HG03066 (cell line): ENCODE data around the gene AP2A2.

Experiments used
- ATAC-seq: cut with Tn5 transposase; IDR thresholded peaks from one replicate; pipeline ENCODE4 v1.9.1; 2021; ENCODE audit warnings: low read depth; ENCODE audit not compliant: unreplicated experiment

The AP2A2 gene

GRCh38 chr11:991711-992307 lies 66.1 kb downstream of the AP2A2 start:
- no peak for ATAC-seq

GRCh38 chr11:992577-992976 lies 66.9 kb downstream of the AP2A2 start:
- no peak for ATAC-seq

DNA sequence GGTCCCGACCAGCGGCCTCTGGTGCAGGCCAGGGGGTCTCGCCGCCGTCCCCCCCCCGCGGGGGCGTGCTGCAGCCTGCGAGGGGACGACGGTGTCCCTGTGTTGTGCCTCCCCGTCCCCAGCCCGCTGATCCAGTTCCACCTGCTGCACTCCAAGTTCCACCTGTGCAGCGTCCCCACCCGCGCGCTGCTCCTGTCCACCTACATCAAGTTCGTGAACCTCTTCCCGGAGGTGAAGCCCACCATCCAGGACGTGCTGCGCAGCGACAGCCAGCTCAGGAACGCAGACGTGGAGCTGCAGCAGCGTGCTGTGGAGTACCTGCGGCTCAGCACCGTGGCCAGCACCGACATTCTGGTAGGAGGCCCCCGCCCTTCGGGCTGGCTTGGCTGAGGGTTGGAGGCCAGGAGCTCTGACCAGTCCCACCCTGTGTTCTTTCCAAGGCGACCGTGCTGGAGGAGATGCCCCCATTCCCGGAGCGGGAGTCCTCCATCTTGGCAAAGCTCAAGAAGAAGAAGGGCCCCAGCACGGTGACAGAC lies 68.0 kb downstream of the AP2A2 start:
- ATAC-seq, result no peak

- ATAC-seq, result no peak
These were observed 69.5 kb downstream of the AP2A2 start for GRCh38 chr11:995044-995751.

- no peak for ATAC-seq
These were observed 70.2 kb downstream of the AP2A2 start for GRCh38 chr11:995752-996420.

DNA sequence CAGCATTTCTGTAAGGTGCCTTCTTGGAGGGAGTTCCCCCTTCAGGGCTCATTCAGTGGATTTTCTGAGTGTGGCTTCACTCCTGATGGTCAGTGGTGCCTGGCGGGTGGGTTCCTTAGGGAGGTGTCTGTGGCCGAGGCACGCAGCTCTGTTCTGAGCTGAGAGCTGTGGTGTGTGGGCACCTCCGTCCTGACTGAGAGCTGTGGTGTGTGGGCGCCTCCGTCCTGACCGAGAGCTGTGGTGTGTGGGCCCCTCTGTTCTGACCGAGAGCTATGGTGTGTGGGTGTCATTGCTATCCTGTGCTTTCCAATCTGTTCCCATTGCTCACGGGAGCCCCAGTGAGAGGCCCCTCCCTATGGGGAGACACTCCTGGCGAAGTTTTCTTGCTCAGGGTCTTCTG lies 71.0 kb downstream of the AP2A2 start:
- ATAC-seq, result no peak

GRCh38 chr11:997907-998306 lies 72.2 kb downstream of the AP2A2 start:
- ATAC-seq, result no peak

DNA sequence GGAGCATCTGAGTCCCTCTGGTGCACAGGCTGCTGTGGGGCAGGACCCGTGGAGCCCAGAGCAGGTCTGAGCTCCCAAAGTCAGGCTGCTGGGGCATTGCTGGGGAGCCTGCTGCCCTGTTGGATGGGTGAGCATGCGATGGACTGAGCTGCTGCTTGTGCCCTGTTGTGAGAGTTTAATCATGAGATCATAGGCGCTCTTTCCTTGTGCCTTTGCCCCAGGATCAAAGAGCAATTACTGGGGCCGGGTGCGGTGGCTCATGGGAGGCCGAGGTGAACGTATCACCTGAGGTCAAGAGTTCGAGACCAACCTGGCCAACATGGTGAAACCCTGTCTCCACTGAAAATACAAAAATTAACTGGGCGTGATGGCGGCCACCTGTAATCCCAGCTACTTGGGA lies 73.3 kb downstream of the AP2A2 start:
- ATAC-seq, result no peak

GRCh38 chr11:1000357-1001278 lies 74.9 kb downstream of the AP2A2 start:
- no peak for ATAC-seq

DNA sequence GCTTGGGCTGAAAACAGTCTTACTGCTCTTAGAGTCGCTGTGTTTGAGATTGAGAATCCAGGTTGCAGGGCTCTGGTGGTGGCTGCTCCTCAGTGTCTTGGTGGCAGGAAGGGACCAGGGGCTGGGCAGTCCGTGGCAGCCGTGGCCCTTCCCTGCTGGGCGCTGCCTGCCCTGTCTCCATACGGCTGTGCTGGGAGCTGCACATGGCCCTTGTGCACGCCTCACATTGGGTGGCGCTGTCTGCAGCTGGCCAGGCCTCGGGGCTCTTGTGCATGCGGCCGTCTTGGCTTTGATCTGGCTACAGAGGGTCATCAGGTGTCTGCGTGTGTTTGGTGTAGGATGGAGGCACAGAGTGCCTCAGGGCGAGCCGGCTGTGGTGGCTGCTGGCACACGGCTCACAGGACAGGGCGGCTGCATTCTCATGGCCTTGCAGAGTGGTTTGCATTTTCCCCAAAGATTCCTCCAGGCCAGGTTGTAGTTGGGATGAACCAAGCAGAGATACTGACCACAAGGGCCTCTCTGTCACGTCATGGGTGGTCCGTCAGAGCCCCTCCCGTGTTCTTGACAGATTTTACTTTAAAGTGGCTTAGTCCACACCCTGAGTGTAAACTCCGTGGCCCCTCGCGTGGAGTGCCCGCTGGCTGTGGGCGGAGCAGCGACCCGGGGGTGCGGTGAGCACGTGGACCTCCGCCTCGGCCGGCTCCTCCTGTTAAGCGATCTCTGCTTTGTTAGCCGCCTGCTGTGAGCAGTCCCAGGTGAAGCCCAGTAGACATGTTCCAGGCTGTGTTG lies 76.1 kb downstream of the AP2A2 start:
- no peak for ATAC-seq

DNA sequence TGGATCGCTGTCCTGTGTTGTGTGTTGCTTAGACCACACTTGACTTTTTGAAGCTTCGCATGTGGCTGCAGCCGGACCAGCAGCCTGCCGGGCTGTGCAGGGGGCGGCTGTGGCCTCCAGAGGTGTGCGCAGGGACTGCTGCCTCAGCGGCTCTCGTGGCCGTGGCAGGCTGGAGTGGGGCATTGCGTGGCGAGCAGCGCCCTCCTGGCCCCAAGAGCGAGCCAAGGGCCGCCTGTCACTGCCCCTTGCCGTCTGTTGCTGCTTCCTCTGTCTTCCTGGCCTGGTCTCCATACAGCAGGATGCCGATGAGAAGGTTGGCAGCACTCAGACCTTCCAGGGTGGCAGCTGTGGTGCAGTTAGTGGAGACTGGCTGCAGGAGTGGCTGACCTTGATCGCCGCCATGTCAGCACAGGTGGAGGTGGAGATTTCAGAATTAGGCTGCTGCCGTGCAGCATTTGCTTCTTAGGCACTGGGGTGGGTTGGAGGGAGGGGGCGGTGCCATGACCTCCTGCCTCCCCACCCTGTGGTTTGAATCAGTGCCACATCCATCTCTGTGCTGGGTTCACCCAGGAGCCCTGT lies 76.8 kb downstream of the AP2A2 start:
- no peak for ATAC-seq

DNA sequence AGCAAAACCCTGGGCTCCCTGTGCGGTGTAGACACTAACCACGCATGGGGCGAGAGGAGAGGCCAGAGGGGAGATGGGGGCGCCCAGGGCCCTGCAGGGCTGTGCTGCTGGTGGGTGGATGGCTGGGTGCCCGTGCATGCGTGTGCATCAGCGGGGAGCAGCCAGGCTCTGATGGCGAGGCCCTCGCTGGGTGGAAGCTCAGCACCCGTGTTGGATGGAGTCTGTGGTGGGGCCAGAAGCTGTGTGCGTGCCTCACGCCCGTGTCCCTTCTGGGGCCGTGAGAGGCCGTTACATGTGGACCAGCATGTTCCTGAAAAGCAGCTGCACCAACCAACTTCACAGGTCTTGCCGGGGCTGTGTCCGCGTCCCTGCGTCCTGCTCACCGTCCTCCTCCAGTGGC lies 77.5 kb downstream of the AP2A2 start:
- ATAC-seq, result no peak

DNA sequence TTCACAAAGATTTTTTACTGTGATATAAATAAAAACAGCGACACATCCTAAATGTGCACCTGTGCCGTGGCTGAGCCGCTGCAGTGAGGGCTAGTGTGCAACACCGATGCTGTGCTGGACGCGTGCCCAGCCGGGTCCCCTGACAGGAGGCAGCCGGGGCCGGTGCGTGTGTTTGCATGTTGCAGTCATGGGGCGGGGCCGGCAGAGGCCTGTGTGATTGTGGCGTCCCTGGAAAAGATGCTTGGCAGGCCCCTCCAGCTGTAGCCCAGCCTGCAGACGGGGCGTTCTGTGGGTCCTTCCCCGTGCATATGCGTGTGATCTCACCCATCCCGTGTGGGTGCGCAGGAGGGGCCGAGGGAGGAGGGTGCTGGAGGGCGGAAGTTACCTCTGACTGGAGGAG lies 80.3 kb downstream of the AP2A2 start:
- no peak for ATAC-seq

- no peak for ATAC-seq
These were observed 81.1 kb downstream of the AP2A2 start for GRCh38 chr11:1006762-1007161.

- no peak for ATAC-seq
These were observed 81.6 kb downstream of the AP2A2 start for GRCh38 chr11:1007279-1007678.

GRCh38 chr11:1008001-1008802 lies 82.5 kb downstream of the AP2A2 start:
- no peak for ATAC-seq

- no peak for ATAC-seq
These were observed 83.1 kb downstream of the AP2A2 start for GRCh38 chr11:1008803-1009145.

- no peak for ATAC-seq
These were observed 83.7 kb downstream of the AP2A2 start for GRCh38 chr11:1009371-1009770.

DNA sequence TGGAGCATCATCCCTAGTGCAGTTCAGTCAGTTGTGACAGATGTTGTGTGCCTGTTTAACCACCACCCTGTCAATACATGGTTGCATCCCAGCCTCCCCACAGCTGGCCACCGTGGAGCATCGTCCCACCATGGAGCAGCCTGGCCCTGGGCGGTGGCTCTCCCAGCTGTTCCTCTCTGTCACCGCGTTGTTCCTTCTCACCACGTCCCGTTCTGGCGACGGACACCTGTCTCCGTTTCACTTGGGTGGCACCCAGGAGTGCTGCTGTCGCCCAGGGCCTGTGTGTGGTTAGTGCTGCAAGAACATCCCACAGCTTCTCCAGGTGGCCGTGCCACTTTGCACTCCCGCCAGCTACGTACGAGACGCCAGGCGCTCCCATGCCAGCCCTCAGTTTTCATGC lies 84.3 kb downstream of the AP2A2 start:
- ATAC-seq, result no peak
